ENCODE results near the gene NENF. TPM values are rescaled to one million over a fixed set of nuclear protein-coding genes. Genes with fewer than 3 reads are reported as not detected.
"Not testable (repeated sequence)": the region's sequence is repeated elsewhere in the genome, so short reads cannot be mapped to it uniquely, and the experiment has no call there.

The NENF gene
- total RNA-seq, 2 donors from 2014 or later = 83.8 to 88.6 TPM

- ATAC-seq (no peak), DNase-seq (no peak)
- intact Hi-C loops (cut with DNase I) = loop anchor here (5.0 kb wide), 3 partner anchors 132 to 307 kb away; partner anchors contain the start of gene ATF3 (in 1 of the 2)
Measured at GRCh38 chr1:212475151-212475550, 42.4 kb downstream of the NENF start.

- DNase-seq = not testable (repeated sequence)
Measured at GRCh38 chr1:212475831-212476230, 43.1 kb downstream of the NENF start.

GRCh38 chr1:212477014-212477679, 44.4 kb downstream of the NENF start:
- intact Hi-C loops (cut with DNase I) = loop anchor here (5.0 kb wide), 3 partner anchors 130 to 305 kb away; partner anchors contain the start of gene ATF3 (in 1 of the 2)
- ATAC-seq = peak; percentile 93 to 95
- DNase-seq = peak; percentile 82

More at GRCh38 chr1:212475831-212476230, 43.1 kb downstream of the NENF start:
- not testable (repeated sequence) for ATAC-seq
- intact Hi-C loops (cut with DNase I) = loop anchor here (5.0 kb wide), 3 partner anchors 131 to 306 kb away; partner anchors contain the start of gene ATF3 (in 1 of the 2)

GRCh38 chr1:212477680-212478466, 45.2 kb downstream of the NENF start:
- ATAC-seq (no peak), DNase-seq (no peak)
- intact Hi-C loops (cut with DNase I) = loop anchor here (5.0 kb wide), 3 partner anchors 129 to 304 kb away; partner anchors contain the start of gene ATF3 (in 1 of the 2)

GRCh38 chr1:212478467-212479025, 45.8 kb downstream of the NENF start:
- ATAC-seq (no peak), DNase-seq (no peak)
- intact Hi-C loops (cut with DNase I) = loop anchor here (5.0 kb wide), 3 partner anchors 129 to 304 kb away; partner anchors contain the start of gene ATF3 (in 1 of the 2)

- intact Hi-C loops (cut with DNase I) = loop anchor here (5.0 kb wide), 3 partner anchors 128 to 303 kb away; partner anchors contain the start of gene ATF3 (in 1 of the 2)
- ATAC-seq (no peak), DNase-seq (no peak)
Measured at GRCh38 chr1:212479188-212479587, 46.5 kb downstream of the NENF start.

- DNase-seq; ATAC-seq; intact Hi-C loops (cut with DNase I): not testable (repeated sequence)
Measured at GRCh38 chr1:212480711-212481437, 48.2 kb downstream of the NENF start.

GRCh38 chr1:212481438-212481767, 48.7 kb downstream of the NENF start:
- DNase-seq (no peak), ATAC-seq (no peak)
- intact Hi-C loops (cut with DNase I) = no loop called here

- DNase-seq (no peak), ATAC-seq (no peak)
- intact Hi-C loops (cut with DNase I) = no loop called here
Measured at GRCh38 chr1:212482006-212482636, 49.4 kb downstream of the NENF start.

- intact Hi-C loops (cut with DNase I) = no loop called here
- ATAC-seq (no peak), DNase-seq (no peak)
Measured at GRCh38 chr1:212482637-212483441, 50.1 kb downstream of the NENF start.

GRCh38 chr1:212484701-212485570, 52.2 kb downstream of the NENF start:
- DNase-seq (no peak), ATAC-seq (no peak)
- intact Hi-C loops (cut with DNase I) = loop anchor here in 1 of 2 donors (5.0 kb wide), 1 partner anchor 82 kb away; no protein-coding TSS in a partner anchor

GRCh38 chr1:212485571-212485912, 52.8 kb downstream of the NENF start:
- DNase-seq (no peak), ATAC-seq (no peak)
- intact Hi-C loops (cut with DNase I) = loop anchor here in 1 of 2 donors (5.0 kb wide), 1 partner anchor 82 kb away; no protein-coding TSS in a partner anchor

- ATAC-seq = peak in 1 of 2 donors; percentile 87
- DNase-seq = peak; percentile 65
- intact Hi-C loops (cut with DNase I) = loop anchor here in 1 of 2 donors (5.0 kb wide), 1 partner anchor 81 kb away; no protein-coding TSS in a partner anchor
Measured at GRCh38 chr1:212485913-212486618, 53.3 kb downstream of the NENF start.

- no peak for ATAC-seq
- intact Hi-C loops (cut with DNase I) = loop anchor here in 1 of 2 donors (5.0 kb wide), 1 partner anchor 81 kb away; no protein-coding TSS in a partner anchor
- no peak for DNase-seq
Measured at GRCh38 chr1:212486619-212486975, 53.9 kb downstream of the NENF start.

GRCh38 chr1:212487286-212487685, 54.6 kb downstream of the NENF start:
- intact Hi-C loops (cut with DNase I) = loop anchor here in 1 of 2 donors (5.0 kb wide), 1 partner anchor 80 kb away; no protein-coding TSS in a partner anchor
- ATAC-seq = no peak

More at GRCh38 chr1:212487286-212487685, 54.6 kb downstream of the NENF start:
- DNase-seq = no peak

Data from left cardiac atrium (tissue), 4 donors.